Measurements from ENCODE around the gene C1orf116.

DNA sequence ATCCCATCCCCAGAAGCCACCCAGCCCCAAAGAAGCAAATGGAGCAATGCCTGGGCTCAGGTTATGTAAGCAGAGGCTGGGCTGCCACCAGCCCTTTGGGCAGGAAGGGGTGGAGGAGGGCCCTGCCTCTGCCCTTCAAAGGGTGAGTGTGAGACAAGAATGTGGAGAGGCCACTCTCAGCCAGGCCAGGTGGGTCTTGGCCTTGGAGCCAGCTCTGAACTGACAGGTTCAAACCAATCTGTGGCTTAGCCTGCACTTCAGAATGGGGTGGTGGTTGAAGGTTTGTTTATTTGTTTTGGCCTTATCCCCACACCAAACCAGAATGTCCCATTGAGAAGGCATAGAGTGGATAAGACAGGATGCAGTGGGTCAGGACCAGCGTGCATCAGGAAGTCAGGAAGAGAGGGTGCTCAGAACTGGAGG is 29.8 kb downstream of the C1orf116 start:
- peak; percentile 76 to 82 for TF ChIP-seq POLR2AphosphoS5 (IDR thresholded peaks at IDR 0.05)
- TF ChIP-seq, protein P1, sequence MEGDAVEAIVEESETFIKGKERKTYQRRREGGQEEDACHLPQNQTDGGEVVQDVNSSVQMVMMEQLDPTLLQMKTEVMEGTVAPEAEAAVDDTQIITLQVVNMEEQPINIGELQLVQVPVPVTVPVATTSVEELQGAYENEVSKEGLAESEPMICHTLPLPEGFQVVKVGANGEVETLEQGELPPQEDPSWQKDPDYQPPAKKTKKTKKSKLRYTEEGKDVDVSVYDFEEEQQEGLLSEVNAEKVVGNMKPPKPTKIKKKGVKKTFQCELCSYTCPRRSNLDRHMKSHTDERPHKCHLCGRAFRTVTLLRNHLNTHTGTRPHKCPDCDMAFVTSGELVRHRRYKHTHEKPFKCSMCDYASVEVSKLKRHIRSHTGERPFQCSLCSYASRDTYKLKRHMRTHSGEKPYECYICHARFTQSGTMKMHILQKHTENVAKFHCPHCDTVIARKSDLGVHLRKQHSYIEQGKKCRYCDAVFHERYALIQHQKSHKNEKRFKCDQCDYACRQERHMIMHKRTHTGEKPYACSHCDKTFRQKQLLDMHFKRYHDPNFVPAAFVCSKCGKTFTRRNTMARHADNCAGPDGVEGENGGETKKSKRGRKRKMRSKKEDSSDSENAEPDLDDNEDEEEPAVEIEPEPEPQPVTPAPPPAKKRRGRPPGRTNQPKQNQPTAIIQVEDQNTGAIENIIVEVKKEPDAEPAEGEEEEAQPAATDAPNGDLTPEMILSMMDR (IDR thresholded peaks at IDR 0.05): no peak
